HCT116 (cell line): Measurements from ENCODE around the gene PIGL. TPM values are rescaled to one million over a fixed set of nuclear protein-coding genes. Genes with fewer than 3 reads are reported as not detected.

Experiments used
- ATAC-seq: fragments of 200-7000 bp; cut with Tn5 transposase; 2 replicates; pipeline ENCODE4 v1.9.1; 2020; ENCODE audit warnings: mild to moderate bottlenecking, moderate library complexity
- BruUV-seq: library from RNA; stranded (reverse); fragments of 400-500 nt; replicated peaks from 2 replicates; lab custom pipeline; 2021; lab: Mats Ljungman, UMichigan
- CTCF ChIA-PET: fragments of 300-600 bp; sonication (Branson Sonifier 250); formaldehyde crosslinking; loops from one replicate; lab custom pipeline; 2021; ENCODE audit warnings: antibody characterized with exemption; lab: Charles Lee
- POLR2A ChIA-PET: fragments of 300-600, 350-600 bp; sonication (Branson Sonifier 250); formaldehyde crosslinking; loops from one replicate; lab custom pipeline; 2021; ENCODE audit warnings: antibody characterized with exemption; lab: Charles Lee
- RAD21 ChIA-PET, 2 experiments: fragments of 300-600 bp; sonication (Branson Sonifier 250); formaldehyde crosslinking; loops; one replicate each; lab custom pipeline; 2023; ENCODE audit warnings: low total read pairs in 2 of 2; ENCODE audit not compliant: uncharacterized antibody in 2 of 2, unreplicated experiment in 2 of 2, low non-redundant PET in 1 of 2; lab: Charles Lee
- DNase-seq: peaks from one replicate; pipeline ENCODE4 v3.0.0-alpha.2; 2010; ENCODE audit warnings: low read depth, low spot score
- H2AFZ ChIP-seq: fragments of 200-600 bp; shearing (Covaris generic), sonication (generic); 2 replicates; pipeline ENCODE4 v1.6.1; 2017; ENCODE audit warnings: low read depth, mixed run types, mixed read lengths, antibody characterized with exemption, low read length; ENCODE audit not compliant: poor library complexity, severe bottlenecking
- H3K27ac ChIP-seq: 2 replicates; pipeline ENCODE4 v1.5.1; 2012; ENCODE audit warnings: low read depth, low read length
- H3K27me3 ChIP-seq: fragments of 200-600 bp; sonication (generic); 2 replicates; pipeline ENCODE4 v1.6.1; 2016; ENCODE audit warnings: mixed run types, low read length, mixed read lengths; ENCODE audit not compliant: insufficient read depth
- H3K36me3 ChIP-seq, 2 experiments: fragments of 200-500 bp in 1 of 2; fragments of 200-600 bp in 1 of 2; sonication (Bioruptor generic) in 1 of 2; sonication (generic) in 1 of 2; 2 replicates each; pipeline versions ENCODE4 v1.5.1 to v1.6.1; 2014 to 2016; ENCODE audit warnings: low read length in 2 of 2, inconsistent platforms in 1 of 2, mixed read lengths in 1 of 2, mixed run types in 1 of 2; ENCODE audit not compliant: insufficient read depth in 2 of 2, control insufficient read depth in 1 of 2
- H3K4me1 ChIP-seq, 2 experiments: fragments of 200-600 bp in 1 of 2; sonication (generic) in 1 of 2; 2 replicates each; pipeline versions ENCODE4 v1.5.1 to v1.6.1; 2012 to 2017; ENCODE audit warnings: low read length in 2 of 2, inconsistent platforms in 1 of 2, mild to moderate bottlenecking in 1 of 2, mixed read lengths in 1 of 2, mixed run types in 1 of 2, moderate library complexity in 1 of 2; ENCODE audit not compliant: insufficient read depth in 2 of 2, control insufficient read depth in 1 of 2
- H3K4me2 ChIP-seq: fragments of 200-600 bp; sonication (generic); 2 replicates; pipeline ENCODE4 v1.6.1; 2017; ENCODE audit warnings: mixed run types, low read length, mixed read lengths
- H3K4me3 ChIP-seq, 2 experiments: fragments of 200-600 bp in 1 of 2; sonication (generic) in 1 of 2; replicated peaks in 1 of 2; 2 replicates each; pipeline ENCODE4 v1.5.1; 2011 to 2016; ENCODE audit warnings: low read length in 2 of 2, control low read depth in 1 of 2, low read depth in 1 of 2, mild to moderate bottlenecking in 1 of 2, mixed read lengths in 1 of 2, mixed run types in 1 of 2
- H3K79me2 ChIP-seq: fragments of 200-600 bp; sonication (generic); 2 replicates; pipeline ENCODE4 v1.6.1; 2017; ENCODE audit warnings: mild to moderate bottlenecking, mixed run types, low read length, moderate library complexity, mixed read lengths; ENCODE audit not compliant: insufficient read depth
- H3K9ac ChIP-seq: fragments of 200-600 bp; sonication (generic); 2 replicates; pipeline ENCODE4 v1.6.1; 2016; ENCODE audit warnings: low read length, mixed read lengths
- H3K9me2 ChIP-seq: fragments of 200-600 bp; sonication (generic), shearing (Covaris generic); 2 replicates; pipeline ENCODE4 v1.6.1; 2017; ENCODE audit warnings: mixed run types, mild to moderate bottlenecking, moderate library complexity; ENCODE audit not compliant: insufficient read depth
- H3K9me3 ChIP-seq, 2 experiments: fragments of 200-500 bp in 1 of 2; fragments of 200-600 bp in 1 of 2; sonication (Bioruptor generic) in 1 of 2; sonication (generic) in 1 of 2; 2 replicates each; pipeline ENCODE4 v1.6.1; 2014 to 2017; ENCODE audit warnings: low read length in 2 of 2, mixed read lengths in 2 of 2, inconsistent platforms in 1 of 2, low read depth in 1 of 2, mild to moderate bottlenecking in 1 of 2, mixed run types in 1 of 2, moderate library complexity in 1 of 2; ENCODE audit not compliant: control insufficient read depth in 1 of 2, insufficient read depth in 1 of 2
- H4K20me1 ChIP-seq: fragments of 200-600 bp; sonication (generic), shearing (Covaris generic); 2 replicates; pipeline ENCODE4 v1.6.1; 2017; ENCODE audit warnings: mixed run types, mild to moderate bottlenecking, moderate library complexity; ENCODE audit not compliant: insufficient read depth
- ATF3 ChIP-seq: IDR thresholded peaks from 2 replicates; pipeline ENCODE4 v1.6.1; 2012
- CBX3 ChIP-seq: IDR thresholded peaks from 2 replicates; pipeline ENCODE4 v1.6.1; 2012; ENCODE audit warnings: low read depth
- EGR1 ChIP-seq: IDR thresholded peaks from 2 replicates; pipeline ENCODE4 v1.6.1; 2012; ENCODE audit warnings: low read depth
- ELF1 ChIP-seq: IDR thresholded peaks from 2 replicates; pipeline ENCODE4 v1.6.1; 2012; ENCODE audit warnings: low read depth, borderline replicate concordance
- EZH2 ChIP-seq: fragments of 200-600 bp; sonication (generic); IDR thresholded peaks from 2 replicates; pipeline ENCODE4 v1.6.1; 2017; ENCODE audit warnings: antibody characterized with exemption, mixed run types
- FOSL1 ChIP-seq: IDR thresholded peaks from 2 replicates; pipeline ENCODE4 v1.6.1; 2012; ENCODE audit warnings: low read depth
- MAX ChIP-seq: IDR thresholded peaks from 2 replicates; pipeline ENCODE4 v1.6.1; 2012
- POLR2A ChIP-seq: IDR thresholded peaks from 2 replicates; pipeline ENCODE4 v1.7.0; 2011; ENCODE audit warnings: borderline replicate concordance; ENCODE audit not compliant: insufficient read depth, insufficient read length; ENCODE audit errors: extremely low read depth
- POLR2AphosphoS5 ChIP-seq: IDR thresholded peaks from 2 replicates; pipeline ENCODE4 v1.6.1; 2011; ENCODE audit warnings: mild to moderate bottlenecking, low read depth, low read length, moderate library complexity
- SIN3A ChIP-seq: IDR thresholded peaks from 2 replicates; pipeline ENCODE4 v1.6.1; 2012; ENCODE audit warnings: low read depth
- SRF ChIP-seq: IDR thresholded peaks from 2 replicates; pipeline ENCODE4 v1.6.1; 2012; ENCODE audit warnings: low read depth
- TCF7L2 ChIP-seq: IDR thresholded peaks from 2 replicates; pipeline ENCODE4 v1.7.0; 2011; ENCODE audit warnings: borderline replicate concordance, inconsistent platforms; ENCODE audit not compliant: insufficient read depth, insufficient read length; ENCODE audit errors: extremely low read depth
- YY1 ChIP-seq: IDR thresholded peaks from 2 replicates; pipeline ENCODE4 v1.6.1; 2011; ENCODE audit warnings: low read length, low read depth, moderate library complexity, mild to moderate bottlenecking; ENCODE audit not compliant: insufficient replicate concordance; ENCODE audit errors: extremely low read depth
- ZBTB33 ChIP-seq: IDR thresholded peaks from 2 replicates; pipeline ENCODE4 v1.6.1; 2011; ENCODE audit warnings: mild to moderate bottlenecking, low read length, moderate library complexity; ENCODE audit not compliant: insufficient replicate concordance; ENCODE audit errors: extremely low read depth
- ZFX ChIP-seq: fragments of 450-650 bp; IDR thresholded peaks from 2 replicates; pipeline ENCODE4 v1.6.1; 2017
- intact Hi-C: fragments of 100-400 bp; cut with micrococcal nuclease; formaldehyde crosslinking; loops from 2 replicates; pipeline ENCODE4 v1.10.0; 2022
- total RNA-seq: library from RNA; stranded (reverse); gene quantifications from one replicate; pipeline ENCODE4 v1.2.1, GENCODE V29; 2021; ENCODE audit not compliant: unreplicated experiment

PIGL gene
- total RNA-seq, 1 experiment from 2014 or later, result 36.8 TPM

GRCh38 chr17:16259926-16260325 is 42.9 kb downstream of the PIGL start:
- DNase-seq, result no peak
- intact Hi-C loops, result no loop called here
- H3K9ac ChIP-seq, result no peak overlapping the region
- H3K27me3 ChIP-seq, result no peaks in the 10 kb centered on the region
- no peaks in the 10 kb centered on the region for H4K20me1 ChIP-seq
- TF ChIP-seq YY1 (no peak), CBX3 (no peak), TCF7L2 (no peak), ZFX (no peak), POLR2A (no peak), ATF3 (no peak), ZBTB33 (no peak), SRF (no peak), MAX (no peak), ELF1 (no peak), FOSL1 (no peak), SIN3A (no peak), EGR1 (no peak), POLR2AphosphoS5 (no peak), EZH2 (no peak)
- TF ChIP-seq, all 23 proteins: peak for 0
- ChIA-PET CTCF (no interaction called here), RAD21 (no interaction called here), POLR2A (no interaction called here)
- H3K9me2 ChIP-seq, result no peaks in the 10 kb centered on the region
- BruUV-seq, result no TSS peak
- H3K4me2 ChIP-seq, result no peak overlapping the region
- H3K4me3 ChIP-seq, result no peak overlapping the region
- ATAC-seq, result no peak
- H3K27ac ChIP-seq, result no peak overlapping the region
- H2AFZ ChIP-seq, result no peak overlapping the region
- no peaks in the 10 kb centered on the region for H3K79me2 ChIP-seq
- no peaks in the 10 kb centered on the region for H3K9me3 ChIP-seq
- H3K4me1 ChIP-seq, result peaks cover 0 to 2% of the 10 kb centered on the region in 2 experiments; a peak in 1 of 4 replicates
- no peaks in the 10 kb centered on the region for H3K36me3 ChIP-seq
